HepG2 (cell line): Measurements from ENCODE around the gene TAAR6. TPM values are rescaled to one million over a fixed set of nuclear protein-coding genes. Genes with fewer than 3 reads are reported as not detected.

Source experiments
- ATM ChIP-seq: fragments of 450-650 bp; IDR thresholded peaks from 2 replicates; pipeline ENCODE4 v1.7.1; 2017; ENCODE audit warnings: mild to moderate bottlenecking, borderline replicate concordance
- CENPT ChIP-seq: sonication (generic); formaldehyde crosslinking; IDR thresholded peaks from 2 replicates; pipeline ENCODE4 v1.8.0; 2022; ENCODE audit warnings: low read depth, mild to moderate bottlenecking, moderate library complexity, missing genetic modification reagents
- IKZF4 ChIP-seq: sonication (generic); formaldehyde crosslinking; IDR thresholded peaks from 2 replicates; pipeline ENCODE4 v1.5.1; 2020; ENCODE audit warnings: borderline replicate concordance, mild to moderate bottlenecking, low read depth, missing genetic modification reagents; ENCODE audit errors: not compliant biosample characterization
- IRF2 ChIP-seq: IDR thresholded peaks from 2 replicates; pipeline ENCODE4 v1.6.1; 2018; ENCODE audit warnings: missing genetic modification reagents, missing compliant biosample characterization
- SPEN ChIP-seq: sonication (generic); formaldehyde crosslinking; IDR thresholded peaks from 2 replicates; pipeline ENCODE4 v1.5.1; 2020; ENCODE audit warnings: low read depth, mild to moderate bottlenecking, missing genetic modification reagents
- ZNF350 ChIP-seq: sonication (generic); formaldehyde crosslinking; IDR thresholded peaks from 2 replicates; pipeline ENCODE4 v1.4.0; 2020; ENCODE audit warnings: mild to moderate bottlenecking, low read depth, missing genetic modification reagents, borderline replicate concordance
- ZNF546 ChIP-seq: sonication (generic); formaldehyde crosslinking; conservative IDR thresholded peaks from 2 replicates; pipeline ENCODE4 v1.8.1; 2023; ENCODE audit warnings: mild to moderate bottlenecking, missing genetic modification reagents
- polyA plus RNA-seq, 8 experiments: library from polyadenylated mRNA; depleted of rRNA in 3 of 8; stranded (reverse) in 7 of 8; unstranded in 1 of 8; fragments of >200 nt; fragmentation: Illumina TruSeq in 4 of 8; extraction: Trizol in 4 of 8; gene quantifications; 2 replicates each; pipeline versions ENCODE4 v1.2.1 to v1.2.3, GENCODE V29; 2011 to 2016; ENCODE audit warnings: low read depth in 4 of 8, missing spikeins in 1 of 8, mixed read lengths in 1 of 8; ENCODE audit not compliant: insufficient read depth in 1 of 8
- total RNA-seq, 5 experiments: library from RNA; depleted of rRNA; stranded (reverse); fragments of >200 nt; fragmentation: Illumina TruSeq; extraction: Trizol; gene quantifications; 2 replicates each; pipeline ENCODE4 v1.2.3, GENCODE V29; 2016; ENCODE audit warnings: low read depth in 1 of 5
- TF ChIP-seq, protein P1 (sequence below): sonication (generic); formaldehyde crosslinking; IDR thresholded peaks from 2 replicates; pipeline ENCODE4 v1.8.0; 2022; ENCODE audit warnings: missing genetic modification reagents, mild to moderate bottlenecking, borderline replicate concordance
- TF ChIP-seq, protein P2 (sequence below): sonication (generic); formaldehyde crosslinking; IDR thresholded peaks from 2 replicates; pipeline ENCODE4 v1.9.0; 2021; ENCODE audit warnings: mild to moderate bottlenecking, missing genetic modification reagents
- TF ChIP-seq, protein P3 (sequence below): IDR thresholded peaks from 2 replicates; pipeline ENCODE4 v1.6.1; 2016; ENCODE audit warnings: mild to moderate bottlenecking, missing biosample characterization, missing genetic modification reagents

The TAAR6 gene
- total and polyA plus RNA-seq, 2 of the 13 experiments (the other 11 are each of a cell fraction or from before 2014, with no cell fraction given): not detected

GRCh38 chr6:132612449-132613108, 42.5 kb downstream of the TAAR6 start (continued):
- TF ChIP-seq IKZF4 (CRISPR knock-in tag) (no peak), ZNF350 (CRISPR knock-in tag) (no peak), SPEN (CRISPR knock-in tag) (no peak), ZNF546 (no peak), CENPT (CRISPR knock-in tag) (no peak), ATM (no peak), IRF2 (CRISPR knock-in tag) (no peak)
- TF ChIP-seq, protein P1, sequence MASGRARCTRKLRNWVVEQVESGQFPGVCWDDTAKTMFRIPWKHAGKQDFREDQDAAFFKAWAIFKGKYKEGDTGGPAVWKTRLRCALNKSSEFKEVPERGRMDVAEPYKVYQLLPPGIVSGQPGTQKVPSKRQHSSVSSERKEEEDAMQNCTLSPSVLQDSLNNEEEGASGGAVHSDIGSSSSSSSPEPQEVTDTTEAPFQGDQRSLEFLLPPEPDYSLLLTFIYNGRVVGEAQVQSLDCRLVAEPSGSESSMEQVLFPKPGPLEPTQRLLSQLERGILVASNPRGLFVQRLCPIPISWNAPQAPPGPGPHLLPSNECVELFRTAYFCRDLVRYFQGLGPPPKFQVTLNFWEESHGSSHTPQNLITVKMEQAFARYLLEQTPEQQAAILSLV (CRISPR knock-in tag): no peak
- TF ChIP-seq, protein P2, sequence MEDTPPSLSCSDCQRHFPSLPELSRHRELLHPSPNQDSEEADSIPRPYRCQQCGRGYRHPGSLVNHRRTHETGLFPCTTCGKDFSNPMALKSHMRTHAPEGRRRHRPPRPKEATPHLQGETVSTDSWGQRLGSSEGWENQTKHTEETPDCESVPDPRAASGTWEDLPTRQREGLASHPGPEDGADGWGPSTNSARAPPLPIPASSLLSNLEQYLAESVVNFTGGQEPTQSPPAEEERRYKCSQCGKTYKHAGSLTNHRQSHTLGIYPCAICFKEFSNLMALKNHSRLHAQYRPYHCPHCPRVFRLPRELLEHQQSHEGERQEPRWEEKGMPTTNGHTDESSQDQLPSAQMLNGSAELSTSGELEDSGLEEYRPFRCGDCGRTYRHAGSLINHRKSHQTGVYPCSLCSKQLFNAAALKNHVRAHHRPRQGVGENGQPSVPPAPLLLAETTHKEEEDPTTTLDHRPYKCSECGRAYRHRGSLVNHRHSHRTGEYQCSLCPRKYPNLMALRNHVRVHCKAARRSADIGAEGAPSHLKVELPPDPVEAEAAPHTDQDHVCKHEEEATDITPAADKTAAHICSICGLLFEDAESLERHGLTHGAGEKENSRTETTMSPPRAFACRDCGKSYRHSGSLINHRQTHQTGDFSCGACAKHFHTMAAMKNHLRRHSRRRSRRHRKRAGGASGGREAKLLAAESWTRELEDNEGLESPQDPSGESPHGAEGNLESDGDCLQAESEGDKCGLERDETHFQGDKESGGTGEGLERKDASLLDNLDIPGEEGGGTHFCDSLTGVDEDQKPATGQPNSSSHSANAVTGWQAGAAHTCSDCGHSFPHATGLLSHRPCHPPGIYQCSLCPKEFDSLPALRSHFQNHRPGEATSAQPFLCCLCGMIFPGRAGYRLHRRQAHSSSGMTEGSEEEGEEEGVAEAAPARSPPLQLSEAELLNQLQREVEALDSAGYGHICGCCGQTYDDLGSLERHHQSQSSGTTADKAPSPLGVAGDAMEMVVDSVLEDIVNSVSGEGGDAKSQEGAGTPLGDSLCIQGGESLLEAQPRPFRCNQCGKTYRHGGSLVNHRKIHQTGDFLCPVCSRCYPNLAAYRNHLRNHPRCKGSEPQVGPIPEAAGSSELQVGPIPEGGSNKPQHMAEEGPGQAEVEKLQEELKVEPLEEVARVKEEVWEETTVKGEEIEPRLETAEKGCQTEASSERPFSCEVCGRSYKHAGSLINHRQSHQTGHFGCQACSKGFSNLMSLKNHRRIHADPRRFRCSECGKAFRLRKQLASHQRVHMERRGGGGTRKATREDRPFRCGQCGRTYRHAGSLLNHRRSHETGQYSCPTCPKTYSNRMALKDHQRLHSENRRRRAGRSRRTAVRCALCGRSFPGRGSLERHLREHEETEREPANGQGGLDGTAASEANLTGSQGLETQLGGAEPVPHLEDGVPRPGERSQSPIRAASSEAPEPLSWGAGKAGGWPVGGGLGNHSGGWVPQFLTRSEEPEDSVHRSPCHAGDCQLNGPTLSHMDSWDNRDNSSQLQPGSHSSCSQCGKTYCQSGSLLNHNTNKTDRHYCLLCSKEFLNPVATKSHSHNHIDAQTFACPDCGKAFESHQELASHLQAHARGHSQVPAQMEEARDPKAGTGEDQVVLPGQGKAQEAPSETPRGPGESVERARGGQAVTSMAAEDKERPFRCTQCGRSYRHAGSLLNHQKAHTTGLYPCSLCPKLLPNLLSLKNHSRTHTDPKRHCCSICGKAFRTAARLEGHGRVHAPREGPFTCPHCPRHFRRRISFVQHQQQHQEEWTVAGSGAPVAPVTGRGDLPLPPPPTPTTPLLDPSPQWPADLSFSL: no peak
- TF ChIP-seq, protein P3, sequence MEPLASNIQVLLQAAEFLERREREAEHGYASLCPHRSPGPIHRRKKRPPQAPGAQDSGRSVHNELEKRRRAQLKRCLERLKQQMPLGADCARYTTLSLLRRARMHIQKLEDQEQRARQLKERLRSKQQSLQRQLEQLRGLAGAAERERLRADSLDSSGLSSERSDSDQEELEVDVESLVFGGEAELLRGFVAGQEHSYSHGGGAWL (CRISPR knock-in tag): no peak
